HPDE6-E6E7 (cell line): Measurements from ENCODE around the gene NSUN6.
A peak's percentile ranks its signal among the peaks of the same experiment; 100 is the strongest.
"Not testable (repeated sequence)": the region's sequence is repeated elsewhere in the genome, so short reads cannot be mapped to it uniquely, and the experiment has no call there.

Experiments
- DNase-seq: peaks from one replicate; pipeline ENCODE4 v3.0.0; 2011; ENCODE audit warnings: missing footprints; ENCODE audit errors: extremely low spot score

Gene NSUN6

DNA sequence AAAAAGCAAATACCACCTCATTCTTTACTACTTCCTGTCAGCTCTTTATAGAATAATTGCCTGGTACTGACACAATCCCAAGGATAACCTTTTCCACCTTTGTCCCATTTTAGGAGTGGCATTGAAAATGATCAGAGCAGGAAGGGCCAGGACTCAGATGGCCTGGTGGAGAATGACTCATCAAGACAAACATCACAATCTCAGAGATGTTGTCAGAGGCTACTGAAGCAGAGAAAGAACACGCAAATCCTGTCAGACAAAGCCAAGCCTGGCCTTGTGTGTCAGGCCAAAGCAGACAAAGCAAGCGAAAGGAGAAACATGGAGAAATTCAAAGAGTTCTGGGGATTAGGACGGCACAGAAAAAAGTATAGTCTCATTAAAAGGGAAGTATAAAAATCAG is 40.9 kb downstream of the NSUN6 start:
- DNase-seq: peak; percentile 32

DNA sequence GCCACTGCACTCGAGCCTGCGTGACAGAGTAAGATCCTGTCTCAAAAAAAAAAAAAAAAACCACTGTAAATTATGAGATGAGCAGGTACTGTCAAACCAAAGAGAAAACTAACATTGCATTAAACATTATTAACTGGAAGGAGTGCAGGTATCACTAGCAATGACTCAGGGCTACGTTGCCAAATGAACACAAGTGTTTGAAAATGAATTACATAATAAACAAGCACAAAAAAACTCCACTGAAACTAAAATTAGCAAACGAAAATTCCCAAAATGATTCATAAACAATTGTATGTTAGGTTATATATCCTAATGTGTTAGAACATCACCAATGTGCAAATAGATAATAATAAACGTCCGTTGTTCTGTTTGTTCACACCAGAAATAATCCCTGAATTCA is 42.8 kb downstream of the NSUN6 start:
- DNase-seq: no peak

DNA sequence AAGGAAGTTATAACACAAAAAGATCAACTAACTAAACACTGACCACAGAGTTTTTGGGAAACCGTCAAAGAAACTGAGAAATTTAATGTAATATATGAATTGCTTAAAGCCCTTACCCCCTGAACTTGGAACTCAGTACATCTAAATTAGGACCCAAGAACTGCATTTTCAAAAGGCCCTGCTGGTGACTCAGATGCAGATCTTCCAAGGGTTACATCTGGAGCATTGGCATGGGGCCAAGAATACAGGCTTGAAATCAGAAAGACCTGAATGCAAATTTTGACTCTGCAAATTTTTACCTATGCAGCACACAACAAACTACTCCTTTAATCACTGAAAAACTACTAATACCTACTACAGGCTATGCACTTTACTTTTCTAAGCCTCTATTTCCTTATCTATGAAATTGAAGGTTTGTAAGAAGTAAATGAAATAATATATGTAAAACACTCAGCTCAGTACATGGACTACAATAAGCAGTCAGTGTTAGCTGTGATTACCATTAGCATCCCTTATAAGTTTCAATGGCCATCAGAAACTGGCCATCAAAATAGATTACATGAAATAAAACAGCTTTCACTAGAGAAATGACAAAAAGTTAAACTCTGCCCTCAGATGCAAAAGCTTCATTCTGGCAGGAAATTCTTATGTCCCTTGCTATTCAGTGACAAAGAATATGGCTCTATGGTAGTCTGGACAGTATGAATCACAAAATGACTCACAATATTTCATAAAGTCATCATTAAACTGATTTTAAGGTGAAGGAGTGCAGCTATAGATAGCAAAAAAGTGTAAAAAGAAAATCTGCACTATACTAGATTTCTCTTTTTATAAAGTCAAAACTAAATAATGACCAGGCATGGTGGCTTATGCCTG is 43.6 kb downstream of the NSUN6 start:
- peak; percentile 9 for DNase-seq

DNA sequence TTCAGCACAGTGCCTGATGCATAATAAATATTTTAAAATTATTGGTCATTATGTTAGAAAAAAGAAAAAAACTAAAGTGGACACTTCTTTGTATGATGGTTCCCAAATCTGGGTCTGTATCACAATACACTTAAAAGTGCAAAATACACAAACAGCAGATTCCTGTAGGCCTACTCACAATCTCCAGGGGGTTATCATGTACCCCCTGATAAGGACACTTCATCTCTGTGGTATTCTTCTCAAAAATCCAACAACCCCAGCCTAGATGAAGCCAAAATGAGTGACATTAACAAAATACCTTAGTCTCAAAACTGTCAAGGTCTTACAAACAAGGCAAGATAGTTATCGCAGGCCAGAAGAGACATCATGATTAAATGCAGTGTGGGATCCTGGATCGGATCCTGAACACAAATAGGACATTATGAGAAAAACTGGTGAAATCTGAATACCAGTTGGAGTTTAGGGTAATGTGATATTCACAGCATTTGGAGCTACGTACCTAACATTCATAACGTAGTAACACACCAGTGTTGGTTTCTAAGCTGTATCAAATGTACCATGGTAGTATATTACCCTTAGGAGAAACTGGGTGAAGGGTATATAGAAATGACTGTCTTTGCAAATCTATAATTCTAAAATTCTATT is 45.2 kb downstream of the NSUN6 start:
- DNase-seq: no peak

DNA sequence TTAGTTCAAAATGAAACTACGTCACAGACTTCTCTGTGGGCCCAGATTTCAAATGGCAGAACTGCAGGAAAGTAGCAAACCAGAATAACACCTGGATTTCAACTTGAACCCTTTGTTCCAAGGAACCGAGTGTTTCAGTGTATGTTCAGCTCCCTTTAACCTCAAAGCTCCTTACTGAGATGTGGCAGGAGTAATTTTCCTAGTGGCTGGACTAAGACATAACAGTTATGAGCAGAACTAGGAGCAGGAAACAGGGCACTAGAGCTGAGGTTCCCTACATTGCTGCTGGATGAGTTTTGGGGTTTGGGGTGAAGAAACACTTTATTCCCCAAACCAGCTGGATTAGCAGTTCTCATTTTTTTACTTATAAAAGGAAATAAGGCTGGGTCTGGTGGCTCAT is 50.1 kb downstream of the NSUN6 start:
- no peak for DNase-seq

DNA sequence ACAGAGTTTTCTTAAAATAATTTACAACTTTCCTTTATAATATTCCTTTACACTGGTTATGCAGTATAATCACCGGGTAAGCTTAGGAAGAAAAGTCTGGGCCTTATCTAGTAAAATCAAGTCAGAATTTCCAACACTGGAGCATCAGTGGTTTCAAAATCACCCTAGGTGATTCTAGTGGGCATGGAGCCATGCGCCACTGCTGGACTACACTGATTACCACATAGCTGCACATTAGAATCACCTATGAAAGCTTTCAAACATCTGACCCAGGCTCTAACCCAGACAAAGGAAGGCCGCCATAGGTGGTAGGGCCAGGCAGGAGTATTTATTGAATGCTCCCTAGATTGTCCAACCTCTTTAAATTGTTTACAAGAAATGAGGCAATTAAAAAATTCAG is 52.0 kb downstream of the NSUN6 start:
- no peak for DNase-seq

DNA sequence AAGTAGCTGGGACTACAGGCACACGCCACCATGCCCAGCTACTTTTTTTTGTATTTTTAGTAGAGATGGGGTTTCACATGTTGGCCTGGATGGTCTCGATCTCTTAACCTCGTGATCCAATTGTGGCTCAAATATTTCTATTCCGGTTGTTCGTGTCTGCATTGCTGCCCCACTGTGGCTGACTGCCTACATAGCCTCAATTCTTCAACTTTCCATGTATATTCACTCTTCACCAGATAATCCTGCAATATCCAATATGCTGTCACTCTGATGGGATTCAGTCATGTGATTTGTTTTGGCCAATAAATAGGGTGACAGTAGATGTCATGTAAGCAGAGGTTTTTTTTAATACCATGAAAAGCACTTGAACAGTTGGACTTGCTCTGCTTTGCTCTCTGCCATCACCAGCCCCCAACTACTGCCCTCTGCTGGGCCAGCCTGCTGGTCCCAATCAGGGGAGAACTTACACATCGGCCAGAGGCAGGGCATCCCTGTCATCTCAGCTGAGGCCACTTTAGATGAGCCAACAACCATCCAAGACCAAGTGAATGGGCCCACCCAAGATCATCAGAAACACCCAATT is 56.7 kb downstream of the NSUN6 start:
- no peak for DNase-seq

DNA sequence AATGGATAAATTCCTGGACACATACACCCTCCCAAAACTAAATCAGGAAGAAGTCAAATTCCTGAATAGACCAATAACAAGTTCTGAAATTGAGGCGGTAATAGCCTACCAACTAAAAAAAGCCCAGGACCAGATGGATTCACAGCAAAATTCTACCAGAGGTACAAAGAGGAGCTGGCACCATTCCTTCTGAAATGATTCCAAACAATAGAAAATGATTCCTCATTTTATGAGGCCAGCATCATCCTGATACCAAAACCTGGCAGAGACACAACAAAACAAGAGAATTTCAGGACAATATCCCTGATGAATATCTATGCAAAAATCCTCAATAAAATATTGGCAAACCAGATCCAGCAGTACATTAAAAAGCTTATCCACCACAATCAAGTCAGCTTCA is 60.2 kb downstream of the NSUN6 start:
- not testable (repeated sequence) for DNase-seq

DNA sequence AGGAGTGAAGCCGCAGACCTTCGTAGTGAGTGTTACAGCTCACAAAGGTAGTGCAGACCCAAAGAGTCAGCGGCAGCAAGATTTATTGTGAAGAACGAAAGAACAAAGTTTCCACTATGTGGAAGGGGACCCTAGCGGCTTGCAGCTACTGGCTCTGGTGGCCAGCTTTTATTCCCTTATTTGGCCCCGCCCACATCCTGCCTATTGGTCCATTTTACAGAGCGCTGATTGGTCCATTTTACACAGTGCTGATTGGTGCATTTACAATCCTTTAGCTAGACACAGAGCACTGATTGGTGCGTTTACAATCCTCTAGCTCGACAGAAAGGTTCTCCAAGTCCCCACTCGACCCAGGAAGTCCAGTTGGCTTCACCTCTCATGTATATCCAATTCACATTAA is 64.8 kb downstream of the NSUN6 start:
- DNase-seq: not testable (repeated sequence)

DNA sequence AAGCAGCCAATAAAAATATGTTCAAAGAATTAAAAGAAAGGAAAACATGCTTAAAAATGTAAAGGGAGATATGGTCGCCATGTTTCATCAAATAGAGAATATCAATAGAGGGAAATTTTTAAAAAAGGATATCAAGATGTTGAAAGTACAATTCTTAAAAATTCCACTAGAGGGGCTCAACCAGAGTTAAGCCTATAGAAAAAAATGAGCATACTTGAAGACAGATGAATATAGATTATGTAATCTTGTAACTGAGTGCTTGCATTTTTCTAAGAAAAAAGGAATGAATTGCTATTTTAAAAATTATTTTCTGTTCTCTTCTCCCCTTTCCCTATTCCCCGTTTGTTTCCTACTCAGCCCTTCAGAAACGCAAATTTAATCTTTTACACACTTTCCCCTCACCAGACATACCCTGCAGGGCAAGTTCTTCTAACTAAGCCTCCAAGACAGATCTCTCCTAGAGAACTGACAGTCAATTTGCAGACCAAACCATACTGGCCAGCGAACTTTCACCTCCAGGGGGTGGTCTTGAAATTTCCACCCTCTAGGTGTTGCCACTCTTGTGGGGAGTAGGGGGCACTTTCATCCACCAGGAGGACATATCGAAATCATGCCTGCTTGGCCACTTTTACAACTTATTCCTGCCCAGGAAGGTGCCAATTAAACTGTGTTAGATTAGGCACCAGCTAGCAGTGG is 67.7 kb downstream of the NSUN6 start:
- DNase-seq: no peak

DNA sequence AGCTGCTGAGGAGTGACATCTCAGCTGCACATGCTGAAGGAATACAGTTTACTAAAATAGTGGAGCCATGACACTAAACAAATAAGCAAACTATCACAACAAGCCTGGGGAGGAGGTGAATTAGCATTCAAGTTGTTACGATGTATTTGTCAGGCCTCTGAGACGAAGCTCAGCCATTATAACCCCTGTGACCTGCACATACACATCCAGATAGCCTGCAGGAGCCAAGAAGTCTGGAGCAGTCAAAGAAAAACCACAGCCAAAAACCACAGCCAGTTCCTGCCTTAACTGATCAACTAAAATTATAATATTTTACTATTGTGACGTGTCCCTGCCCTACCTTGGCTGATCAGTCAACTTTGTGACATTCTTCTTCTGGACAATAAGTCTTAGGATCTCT is 68.6 kb downstream of the NSUN6 start:
- no peak for DNase-seq

DNA sequence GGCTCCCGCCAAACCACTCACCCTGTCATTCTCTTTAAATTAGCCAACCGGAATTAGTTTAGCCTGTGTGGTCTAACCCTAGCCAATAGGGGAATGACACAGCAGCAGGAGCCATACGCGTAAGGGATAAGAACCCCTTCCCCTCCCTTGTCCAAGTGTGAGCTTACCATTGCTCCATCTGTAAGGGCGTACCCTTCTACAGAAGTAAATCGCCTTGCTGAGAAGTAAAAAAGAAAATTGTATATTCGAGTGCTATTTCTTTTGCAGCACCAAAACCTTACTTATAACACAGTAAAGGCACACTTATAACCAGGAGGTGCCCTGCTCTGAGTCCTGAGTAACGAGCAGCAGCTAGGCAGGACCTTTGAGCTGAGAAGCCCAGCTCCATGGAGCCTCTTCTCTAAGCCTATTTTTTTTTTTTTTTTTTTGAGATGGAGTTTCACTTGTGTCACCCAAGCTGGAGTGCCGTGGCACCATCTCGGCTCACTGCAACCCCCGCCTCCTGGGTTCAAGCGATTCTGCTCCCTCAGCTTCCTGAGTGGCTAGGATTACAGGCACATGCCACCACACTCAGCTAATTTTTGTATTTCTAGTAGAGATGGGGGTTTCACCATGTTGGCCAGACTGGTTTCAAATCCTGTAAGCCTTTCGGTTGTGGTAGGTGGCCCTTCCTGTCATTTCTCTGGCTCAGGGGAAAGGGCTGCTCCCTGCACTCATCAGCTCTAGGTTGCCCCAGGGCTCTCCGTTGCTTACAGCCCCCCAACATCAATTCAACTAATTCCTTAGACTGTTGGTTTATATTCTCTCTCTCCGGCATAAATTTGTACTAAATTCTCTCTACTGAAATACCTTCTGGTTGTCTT is 73.3 kb downstream of the NSUN6 start:
- DNase-seq: no peak

DNA sequence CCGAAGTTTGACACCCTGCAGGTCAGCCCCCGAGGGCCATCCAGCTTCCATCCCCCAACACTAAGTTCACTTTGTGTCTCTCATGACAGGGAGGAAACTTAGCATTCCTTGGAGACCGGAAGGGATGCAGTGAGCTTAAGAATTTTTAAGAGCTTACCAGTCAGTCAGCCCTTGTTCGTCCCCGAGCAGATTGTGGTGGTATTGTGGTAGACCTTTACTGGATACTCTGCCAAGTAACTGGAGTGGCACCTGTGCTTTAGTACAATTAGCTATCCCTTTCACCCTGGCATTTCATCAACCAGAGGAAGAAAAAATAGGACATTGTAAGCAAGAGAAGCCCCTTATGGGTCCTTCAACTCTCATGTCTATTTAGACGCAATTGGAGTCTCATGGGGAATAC is 74.8 kb downstream of the NSUN6 start:
- no peak for DNase-seq

DNA sequence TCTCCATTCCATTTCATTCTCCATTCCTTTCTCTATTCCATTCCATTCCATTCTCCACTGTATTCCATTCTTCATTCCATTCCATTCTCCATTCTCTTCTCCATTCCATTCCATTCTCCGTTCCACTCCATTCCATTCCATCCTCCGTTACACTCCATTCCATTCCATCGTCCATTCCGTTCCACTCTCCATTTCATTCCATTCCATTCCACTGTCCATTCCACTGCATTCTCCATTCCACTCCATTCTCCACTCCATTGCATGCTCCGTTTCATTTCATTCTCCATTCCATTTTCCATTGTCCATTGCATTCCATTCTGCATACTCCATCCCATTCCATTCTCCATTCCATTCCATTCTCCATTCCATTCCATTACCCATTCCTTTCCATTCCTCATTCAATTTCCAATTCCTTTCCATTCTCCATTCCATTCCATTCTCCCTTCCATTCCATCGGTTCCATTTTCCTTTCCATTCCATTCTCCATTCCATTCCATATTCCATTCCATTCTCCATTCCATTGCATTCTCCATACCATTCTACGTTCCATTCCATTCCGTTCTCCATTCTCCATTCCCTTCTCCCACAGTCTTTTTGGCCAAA is 78.3 kb downstream of the NSUN6 start:
- DNase-seq: no peak

DNA sequence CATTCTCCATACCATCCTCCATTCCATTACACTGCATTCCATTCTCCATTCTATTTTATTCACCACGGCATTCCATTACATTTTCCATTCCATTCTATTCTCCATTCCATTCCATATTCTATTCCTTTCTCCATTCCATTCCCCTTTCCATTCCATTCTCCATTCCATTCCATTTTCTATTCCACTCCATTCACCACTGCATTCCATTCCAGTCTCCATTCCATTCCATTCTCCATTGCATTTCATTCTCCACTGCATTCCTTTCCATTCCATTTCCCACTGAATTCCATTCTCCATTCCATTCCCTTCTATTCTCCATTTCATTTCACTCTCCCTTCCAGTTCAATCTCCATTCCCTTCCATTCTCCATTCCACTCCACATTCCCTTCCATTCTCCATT is 79.6 kb downstream of the NSUN6 start:
- DNase-seq: no peak

DNA sequence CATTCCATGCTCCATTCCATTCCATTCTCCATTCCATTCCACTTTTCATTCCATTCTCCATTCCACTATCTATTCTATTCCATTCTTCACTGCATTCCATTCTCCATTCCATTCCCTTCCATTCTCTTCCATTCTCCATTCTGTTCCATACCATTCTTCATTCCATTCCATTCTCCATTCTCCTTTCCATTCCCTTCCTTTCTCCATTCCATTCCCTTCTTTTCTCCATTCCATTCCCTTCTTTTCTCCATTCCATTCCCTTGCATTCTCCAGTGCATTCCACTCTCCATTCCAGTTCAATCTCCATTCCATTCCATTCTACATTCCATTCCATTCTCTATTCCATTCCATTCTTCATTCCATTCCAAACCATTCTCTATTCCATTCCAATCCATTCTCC is 80.3 kb downstream of the NSUN6 start:
- DNase-seq: no peak

DNA sequence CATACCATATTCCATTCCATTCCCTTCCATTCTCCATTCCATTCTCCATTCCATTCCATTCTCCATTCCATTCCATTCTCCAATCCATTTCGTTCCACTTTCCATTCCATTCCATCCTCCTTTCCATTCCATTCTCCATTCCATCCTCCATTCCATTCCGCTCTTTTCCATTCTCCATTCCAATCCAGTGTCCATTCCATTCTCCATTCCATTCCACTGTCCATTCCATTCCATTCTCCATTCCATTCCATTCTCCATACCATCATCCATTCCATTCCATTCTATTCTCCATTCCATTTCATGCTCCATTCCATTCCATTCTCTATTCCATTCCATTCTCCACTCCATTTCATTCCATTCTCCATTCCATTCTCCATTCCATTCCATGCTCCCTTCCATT is 81.0 kb downstream of the NSUN6 start:
- DNase-seq: not testable (repeated sequence)

DNA sequence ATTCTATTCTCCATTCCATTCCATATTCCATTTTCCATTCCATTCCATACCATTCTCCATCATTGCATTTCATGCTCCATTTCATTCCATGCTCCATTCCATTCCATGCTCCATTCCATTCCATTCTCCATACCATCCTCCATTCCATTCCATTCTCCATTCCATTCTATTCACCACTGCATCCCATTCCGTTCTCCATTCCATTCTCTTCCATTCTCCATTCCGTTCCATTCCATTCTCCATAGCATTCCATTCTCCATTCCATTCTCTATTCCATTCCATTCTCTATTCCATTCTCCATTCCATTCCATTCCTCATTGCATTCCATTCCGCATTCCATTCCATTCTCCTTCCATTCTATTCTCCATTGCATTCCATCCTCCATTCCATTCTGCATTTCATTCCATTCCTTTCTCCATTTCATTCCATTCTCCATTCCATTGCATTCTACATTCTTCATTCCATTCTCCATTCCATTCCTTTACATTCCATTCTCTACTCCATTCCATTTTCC is 84.0 kb downstream of the NSUN6 start:
- DNase-seq: no peak

DNA sequence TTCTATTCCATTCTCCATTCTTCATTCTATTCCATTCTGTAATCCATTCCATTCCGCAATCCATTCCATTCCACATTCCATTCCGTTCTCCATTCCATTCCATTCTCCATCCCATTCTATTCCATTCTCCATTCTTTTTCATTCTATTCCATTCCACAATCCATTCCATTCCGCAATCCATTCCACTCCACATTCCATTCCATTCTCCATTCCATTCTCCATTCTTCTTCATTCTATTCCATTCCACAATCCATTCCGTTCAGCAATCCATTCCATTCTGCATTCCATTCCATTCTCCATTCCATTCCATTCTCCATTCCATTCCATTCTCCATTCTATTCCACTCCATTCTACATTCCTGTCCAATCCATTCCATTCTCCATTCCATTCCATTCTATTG is 85.2 kb downstream of the NSUN6 start:
- no peak for DNase-seq

DNA sequence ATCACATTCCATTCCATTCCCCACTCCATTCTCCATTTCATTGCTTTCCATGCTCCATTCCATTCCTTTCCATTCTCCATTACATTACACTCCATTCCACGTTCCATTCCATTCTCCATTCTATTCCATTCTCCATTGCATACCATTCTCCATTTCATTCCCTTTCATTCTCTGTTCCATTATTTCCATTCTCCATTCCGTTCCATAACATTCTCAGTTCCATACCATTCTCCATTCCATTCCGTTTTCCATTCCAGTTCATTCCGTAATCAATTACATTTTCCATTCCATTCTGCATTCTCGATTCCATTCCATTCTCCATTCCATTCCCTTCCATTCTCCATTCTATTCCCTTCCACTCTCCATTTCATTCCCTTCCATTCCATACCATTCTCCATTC is 86.4 kb downstream of the NSUN6 start:
- DNase-seq: no peak
